Measurements from ENCODE around the gene HPN.

- TF ChIP-seq, protein P1, sequence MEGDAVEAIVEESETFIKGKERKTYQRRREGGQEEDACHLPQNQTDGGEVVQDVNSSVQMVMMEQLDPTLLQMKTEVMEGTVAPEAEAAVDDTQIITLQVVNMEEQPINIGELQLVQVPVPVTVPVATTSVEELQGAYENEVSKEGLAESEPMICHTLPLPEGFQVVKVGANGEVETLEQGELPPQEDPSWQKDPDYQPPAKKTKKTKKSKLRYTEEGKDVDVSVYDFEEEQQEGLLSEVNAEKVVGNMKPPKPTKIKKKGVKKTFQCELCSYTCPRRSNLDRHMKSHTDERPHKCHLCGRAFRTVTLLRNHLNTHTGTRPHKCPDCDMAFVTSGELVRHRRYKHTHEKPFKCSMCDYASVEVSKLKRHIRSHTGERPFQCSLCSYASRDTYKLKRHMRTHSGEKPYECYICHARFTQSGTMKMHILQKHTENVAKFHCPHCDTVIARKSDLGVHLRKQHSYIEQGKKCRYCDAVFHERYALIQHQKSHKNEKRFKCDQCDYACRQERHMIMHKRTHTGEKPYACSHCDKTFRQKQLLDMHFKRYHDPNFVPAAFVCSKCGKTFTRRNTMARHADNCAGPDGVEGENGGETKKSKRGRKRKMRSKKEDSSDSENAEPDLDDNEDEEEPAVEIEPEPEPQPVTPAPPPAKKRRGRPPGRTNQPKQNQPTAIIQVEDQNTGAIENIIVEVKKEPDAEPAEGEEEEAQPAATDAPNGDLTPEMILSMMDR (IDR thresholded peaks at IDR 0.05; ENCODE audit: low read length): no peak
- TF ChIP-seq EZH2 (IDR thresholded peaks at IDR 0.05; ENCODE audit: borderline replicate concordance, low read length): no peak
Observed at GRCh38 chr19:35006342-35006998, 35.1 kb upstream of the HPN start.
